Ovary (tissue), 3 donors: Measurements from ENCODE around the gene ABI3BP.

Source experiments
- EP300 ChIP-seq: sonication (generic); formaldehyde crosslinking; IDR thresholded peaks from one replicate; pipeline ENCODE4 v1.6.1; 2017; ENCODE audit warnings: antibody characterized with exemption
- POLR2A ChIP-seq: fragments of 450-650 bp; IDR thresholded peaks from one replicate; pipeline ENCODE4 v1.6.1; 2017; ENCODE audit warnings: antibody characterized with exemption, mild to moderate bottlenecking, moderate library complexity
- TF ChIP-seq, protein P1 (sequence below), 3 donors: fragments of 450-650 bp in 2 of 3; fragments of 200-600 bp in 1 of 3; IDR thresholded peaks; one replicate each; pipeline versions ENCODE4 v1.5.1 to v1.8.0; 2016 to 2022; ENCODE audit warnings: antibody characterized with exemption in 3 of 3, mild to moderate bottlenecking in 1 of 3
- donor health status: DM: no; HTN: no; CAD: no.

DNA sequence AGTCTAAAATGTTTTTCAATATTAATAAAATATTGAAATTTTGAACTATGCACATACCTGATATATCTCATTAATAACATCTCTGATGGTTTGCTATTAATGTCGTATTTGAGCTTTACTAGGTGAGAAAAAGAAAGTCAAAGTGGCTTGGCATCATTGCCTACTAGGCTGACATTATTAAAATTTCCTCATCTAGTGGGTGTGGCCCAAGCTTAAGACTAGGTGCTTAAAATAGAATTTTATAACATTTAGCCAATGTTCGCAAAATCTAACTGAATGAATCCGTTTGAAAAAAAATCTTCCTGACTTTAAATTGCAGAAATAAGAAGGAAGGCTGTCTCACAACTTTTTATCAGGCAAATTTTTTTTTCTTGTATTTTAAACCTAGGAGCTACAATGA lies 46.1 kb downstream of the ABI3BP start:
- TF ChIP-seq, protein P1, sequence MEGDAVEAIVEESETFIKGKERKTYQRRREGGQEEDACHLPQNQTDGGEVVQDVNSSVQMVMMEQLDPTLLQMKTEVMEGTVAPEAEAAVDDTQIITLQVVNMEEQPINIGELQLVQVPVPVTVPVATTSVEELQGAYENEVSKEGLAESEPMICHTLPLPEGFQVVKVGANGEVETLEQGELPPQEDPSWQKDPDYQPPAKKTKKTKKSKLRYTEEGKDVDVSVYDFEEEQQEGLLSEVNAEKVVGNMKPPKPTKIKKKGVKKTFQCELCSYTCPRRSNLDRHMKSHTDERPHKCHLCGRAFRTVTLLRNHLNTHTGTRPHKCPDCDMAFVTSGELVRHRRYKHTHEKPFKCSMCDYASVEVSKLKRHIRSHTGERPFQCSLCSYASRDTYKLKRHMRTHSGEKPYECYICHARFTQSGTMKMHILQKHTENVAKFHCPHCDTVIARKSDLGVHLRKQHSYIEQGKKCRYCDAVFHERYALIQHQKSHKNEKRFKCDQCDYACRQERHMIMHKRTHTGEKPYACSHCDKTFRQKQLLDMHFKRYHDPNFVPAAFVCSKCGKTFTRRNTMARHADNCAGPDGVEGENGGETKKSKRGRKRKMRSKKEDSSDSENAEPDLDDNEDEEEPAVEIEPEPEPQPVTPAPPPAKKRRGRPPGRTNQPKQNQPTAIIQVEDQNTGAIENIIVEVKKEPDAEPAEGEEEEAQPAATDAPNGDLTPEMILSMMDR (IDR thresholded peaks at IDR 0.05), result no peak
- TF ChIP-seq EP300, result no peak
- TF ChIP-seq POLR2A, result no peak
